HG02870 (cell line): ENCODE results near the gene ABCC11.

ENCODE experiments used
- ATAC-seq: cut with Tn5 transposase; IDR thresholded peaks from one replicate; pipeline ENCODE4 v1.9.1; 2021; ENCODE audit warnings: mild to moderate bottlenecking, moderate library complexity; ENCODE audit not compliant: unreplicated experiment

Gene ABCC11

GRCh38 chr16:48164907-48165715 is 82.2 kb downstream of the ABCC11 start:
- peak; percentile 86 for ATAC-seq

GRCh38 chr16:48162839-48163410 is 84.4 kb downstream of the ABCC11 start:
- no peak for ATAC-seq

DNA sequence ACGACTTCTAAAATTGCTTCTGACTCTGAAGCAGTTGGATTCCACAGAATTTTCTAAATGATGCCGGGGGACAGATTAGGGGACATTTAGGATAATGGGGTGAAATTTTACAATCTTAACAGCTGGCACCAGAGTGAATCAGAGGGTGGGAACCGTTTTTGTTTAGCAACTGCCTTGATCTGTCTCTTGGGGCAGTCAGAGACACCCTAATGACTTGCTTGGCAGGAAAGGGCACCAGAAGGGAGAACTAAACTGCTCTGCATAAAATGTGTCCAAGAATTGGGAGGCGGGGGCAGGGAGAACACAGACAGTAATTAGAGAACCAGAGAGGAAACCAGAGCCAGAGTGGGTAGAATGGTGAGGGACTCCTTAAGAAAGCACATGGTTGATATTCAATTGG is 85.4 kb downstream of the ABCC11 start:
- ATAC-seq, result no peak

GRCh38 chr16:48160575-48160974 is 86.8 kb downstream of the ABCC11 start:
- ATAC-seq, result no peak

GRCh38 chr16:48158296-48158695 is 89.0 kb downstream of the ABCC11 start:
- peak; percentile 84 for ATAC-seq

GRCh38 chr16:48157794-48158193 is 89.5 kb downstream of the ABCC11 start:
- ATAC-seq, result no peak

- ATAC-seq, result no peak
These were observed 90.0 kb downstream of the ABCC11 start for GRCh38 chr16:48157302-48157701.

GRCh38 chr16:48156790-48157209 is 90.5 kb downstream of the ABCC11 start:
- ATAC-seq, result no peak

DNA sequence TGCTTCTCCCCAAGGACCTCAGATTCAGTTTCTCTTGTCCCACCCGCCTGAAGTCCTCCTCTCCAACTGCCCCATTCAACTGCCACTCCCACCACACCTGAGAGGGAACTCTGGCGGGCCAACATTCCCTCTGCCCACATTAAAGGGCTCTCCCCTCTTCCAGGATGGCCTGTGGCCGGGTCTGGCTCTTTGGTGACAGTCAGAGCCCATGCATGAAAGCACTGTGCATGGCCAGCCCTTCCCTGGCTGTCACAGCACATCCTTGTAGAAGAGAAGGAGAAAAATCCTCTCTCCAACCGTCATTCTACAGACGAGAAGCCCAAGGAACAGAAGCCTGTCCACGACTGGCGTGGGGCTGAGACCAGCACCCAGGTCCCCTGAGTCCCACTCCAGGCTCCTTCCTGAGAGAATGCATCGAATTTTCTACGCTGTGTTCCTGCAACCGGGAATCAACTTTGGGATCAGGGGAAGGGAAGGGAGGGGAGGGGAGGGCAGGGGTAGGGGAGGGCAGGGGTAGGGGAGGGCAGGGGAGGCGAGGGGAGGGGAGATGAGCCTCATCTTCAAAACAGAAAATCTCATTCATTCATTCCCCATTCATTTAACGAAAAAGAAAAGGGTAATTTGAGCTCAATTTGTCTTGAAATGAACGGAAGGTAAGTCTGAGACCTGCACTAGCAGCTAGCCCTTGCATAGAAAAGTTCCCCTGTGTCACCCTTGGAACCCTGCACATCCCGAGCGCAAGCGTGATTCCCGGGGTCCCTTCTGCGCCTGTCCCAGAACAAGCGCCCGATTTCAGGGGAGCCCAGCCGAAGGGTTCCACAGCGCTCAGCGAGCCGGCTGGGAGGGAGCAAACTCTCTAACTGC is 91.2 kb downstream of the ABCC11 start, which contains the start of gene ABCC12:
ABCC12 (minus strand) TSS at position 68 of the 864 bp plus-strand sequence. CDS start 9,569 bp downstream, outside the sequence.
- no peak for ATAC-seq

- no peak for ATAC-seq
These were observed 93.6 kb downstream of the ABCC11 start for GRCh38 chr16:48153774-48154173.

DNA sequence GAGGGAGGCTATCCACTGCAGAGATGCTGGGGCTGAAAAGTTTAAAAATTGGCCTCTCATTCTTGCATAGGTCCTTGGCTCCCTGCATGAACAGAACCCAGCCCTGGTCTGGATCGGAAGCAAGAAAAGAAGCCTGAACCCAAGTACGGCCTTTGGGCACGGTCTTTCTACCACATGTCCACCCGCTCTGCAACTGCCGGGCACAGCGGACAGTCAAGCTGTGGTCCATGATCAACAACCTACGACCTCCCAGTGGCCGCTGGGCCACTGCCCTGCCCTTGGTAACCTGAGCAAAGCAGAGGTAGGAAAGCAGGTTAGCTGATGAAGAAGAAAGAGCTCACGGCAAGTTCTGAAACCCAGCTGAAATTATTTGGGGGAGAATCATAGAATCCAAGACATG is 95.1 kb downstream of the ABCC11 start:
- no peak for ATAC-seq

DNA sequence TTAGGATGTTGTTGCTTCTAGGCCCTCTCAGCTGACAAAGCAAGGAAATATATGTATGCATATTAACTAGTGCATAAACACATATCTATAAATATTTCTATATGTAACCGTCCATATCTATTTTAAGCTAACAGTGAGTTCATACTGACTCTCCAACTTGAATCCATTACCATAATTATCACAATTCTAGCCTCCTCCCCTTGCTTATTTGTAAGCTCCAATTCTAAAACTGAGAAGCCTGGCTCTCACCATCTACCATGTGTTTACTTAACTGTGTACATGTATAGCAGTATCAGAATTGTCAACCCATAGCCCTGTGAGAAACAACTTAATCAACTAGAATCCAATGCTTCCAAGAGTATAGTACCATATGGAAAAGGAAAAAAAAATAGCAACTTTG is 96.6 kb downstream of the ABCC11 start:
- no peak for ATAC-seq

GRCh38 chr16:48146710-48147109 is 100.6 kb downstream of the ABCC11 start:
- no peak for ATAC-seq

- ATAC-seq, result no peak
These were observed 101.2 kb downstream of the ABCC11 start for GRCh38 chr16:48146131-48146530.

GRCh38 chr16:48143812-48144368 is 103.4 kb downstream of the ABCC11 start:
- ATAC-seq, result no peak

- ATAC-seq, result no peak
These were observed 106.5 kb downstream of the ABCC11 start for GRCh38 chr16:48140821-48141220.

DNA sequence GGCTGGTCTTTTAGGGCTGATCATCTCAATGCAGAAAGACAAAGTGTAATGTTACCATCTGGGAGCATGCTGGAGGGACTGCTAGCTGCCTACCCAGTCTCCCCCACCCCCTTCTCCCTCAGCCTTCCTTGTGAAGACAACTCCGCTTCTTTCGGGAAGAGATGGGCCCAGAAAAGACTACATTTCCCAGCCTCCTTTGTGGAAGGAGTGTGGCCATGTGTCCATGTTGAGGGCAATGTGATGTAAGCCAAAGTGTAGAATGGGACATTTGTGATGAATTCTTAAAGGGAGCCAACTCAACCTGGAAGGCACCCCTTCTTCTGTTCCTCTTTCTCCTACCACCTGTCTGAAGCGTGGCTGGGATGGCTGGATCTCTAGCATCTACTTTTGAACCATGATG is 107.8 kb downstream of the ABCC11 start:
- ATAC-seq, result no peak

- ATAC-seq, result no peak
These were observed 108.8 kb downstream of the ABCC11 start for GRCh38 chr16:48138543-48138942.

DNA sequence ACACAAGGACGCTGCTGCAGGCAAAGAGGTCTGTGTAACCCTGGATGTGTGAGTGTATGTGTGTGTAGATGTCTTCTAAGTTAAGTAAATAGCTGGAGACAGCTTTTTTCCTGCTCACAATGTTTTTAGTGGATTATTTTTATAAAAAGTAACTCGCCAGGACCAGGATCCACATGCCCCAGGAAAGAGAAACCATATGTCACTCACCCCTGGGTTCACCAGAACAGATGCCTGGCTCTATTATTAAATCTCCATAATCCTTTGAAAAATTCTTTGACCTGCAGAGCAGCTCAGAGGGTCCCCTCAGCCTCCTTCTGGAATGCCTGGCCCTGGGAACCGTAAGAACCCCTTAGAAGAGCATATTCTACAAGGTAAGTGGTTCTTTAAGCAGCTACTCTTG is 109.5 kb downstream of the ABCC11 start:
- ATAC-seq, result no peak

- no peak for ATAC-seq
These were observed 110.6 kb downstream of the ABCC11 start for GRCh38 chr16:48136547-48137360.
